HG02885 (cell line): ENCODE measurements around the gene RANBP17.
"Not testable (repeated sequence)": the region's sequence is repeated elsewhere in the genome, so short reads cannot be mapped to it uniquely, and the experiment has no call there.

Experiments
- ATAC-seq: cut with Tn5 transposase; IDR thresholded peaks from one replicate; pipeline ENCODE4 v1.9.1; 2021; ENCODE audit warnings: mild to moderate bottlenecking; ENCODE audit not compliant: unreplicated experiment, poor library complexity

Gene RANBP17

GRCh38 chr5:171139227-171139626 lies 277.4 kb downstream of the RANBP17 start:
- no peak for ATAC-seq

GRCh38 chr5:171142617-171143016 lies 280.8 kb downstream of the RANBP17 start:
- ATAC-seq: no peak

GRCh38 chr5:171143171-171143570 lies 281.4 kb downstream of the RANBP17 start:
- no peak for ATAC-seq

- ATAC-seq: no peak
These were observed 282.1 kb downstream of the RANBP17 start for GRCh38 chr5:171143926-171144325.

GRCh38 chr5:171149333-171149732 lies 287.5 kb downstream of the RANBP17 start:
- ATAC-seq: no peak

GRCh38 chr5:171149772-171150171 lies 288.0 kb downstream of the RANBP17 start:
- no peak for ATAC-seq

- no peak for ATAC-seq
These were observed 290.6 kb downstream of the RANBP17 start for GRCh38 chr5:171152382-171152781.

GRCh38 chr5:171155621-171156020 lies 293.8 kb downstream of the RANBP17 start:
- no peak for ATAC-seq

- ATAC-seq: no peak
These were observed 295.5 kb downstream of the RANBP17 start for GRCh38 chr5:171157276-171157675.

- no peak for ATAC-seq
These were observed 296.0 kb downstream of the RANBP17 start for GRCh38 chr5:171157775-171158174.

- ATAC-seq: no peak
These were observed 296.8 kb downstream of the RANBP17 start for GRCh38 chr5:171158581-171158980.

- no peak for ATAC-seq
These were observed 300.3 kb downstream of the RANBP17 start for GRCh38 chr5:171162165-171162564.

GRCh38 chr5:171162596-171162995 lies 300.8 kb downstream of the RANBP17 start:
- peak; percentile 65 for ATAC-seq

GRCh38 chr5:171166766-171167165 lies 304.9 kb downstream of the RANBP17 start:
- ATAC-seq: no peak

GRCh38 chr5:171168171-171168570 lies 306.4 kb downstream of the RANBP17 start:
- no peak for ATAC-seq

- not testable (repeated sequence) for ATAC-seq
These were observed 313.1 kb downstream of the RANBP17 start for GRCh38 chr5:171174960-171175359.

- ATAC-seq: no peak
These were observed 313.9 kb downstream of the RANBP17 start for GRCh38 chr5:171175746-171176145.

GRCh38 chr5:171178190-171178589 lies 316.4 kb downstream of the RANBP17 start:
- ATAC-seq: not testable (repeated sequence)

- no peak for ATAC-seq
These were observed 326.2 kb downstream of the RANBP17 start for GRCh38 chr5:171188016-171188415.

GRCh38 chr5:171189442-171189841 lies 327.6 kb downstream of the RANBP17 start:
- ATAC-seq: no peak

GRCh38 chr5:171192111-171192510 lies 330.3 kb downstream of the RANBP17 start:
- no peak for ATAC-seq

GRCh38 chr5:171201310-171201709 lies 339.5 kb downstream of the RANBP17 start:
- ATAC-seq: no peak

GRCh38 chr5:171205375-171205774 lies 343.6 kb downstream of the RANBP17 start:
- no peak for ATAC-seq
